Heart left ventricle (tissue), 13 donors: Measurements from ENCODE around the gene PTK6.

Experiments
- CTCF ChIP-seq, 12 donors: fragments of 200-600 bp; sonication (generic) in 4 of 12; IDR thresholded peaks; one replicate each; pipeline versions ENCODE4 v1.5.0 to v1.8.0; 2018 to 2022; ENCODE audit warnings: antibody characterized with exemption in 12 of 12, mild to moderate bottlenecking in 5 of 12
- POLR2A ChIP-seq, 2 donors: fragments of 450-650 bp; IDR thresholded peaks; one replicate each; pipeline ENCODE4 v1.6.1; 2017; ENCODE audit warnings: antibody characterized with exemption in 2 of 2, mild to moderate bottlenecking in 2 of 2, moderate library complexity in 2 of 2
- donor health status: ischemic (EF 13 %, LVEDD 7.1; RV severe dilation, severe dysfunction).
- donor health status: DM: no; HTN: yes; CAD: no.
- donor health status: DM: no; HTN: no; CAD: no.
- donor health status: ischemic (EF 25% LVEDD 6.9; RV normal size, moderate dysfunction).
- donor health status: ischemic (EF 25% LVEDD 5.7; RV mildly dilated, moderate dysfunction).
- donor health status: ischemic (EF 35%, LVEDD 5.7; RV mildly dilated, moderate dysfunction).
- donor health status: nonischemic (EF 11% LVEDD 7.7; RV severe dilation, severe dysfunction).
- donor health status: DM: yes; HTN: yes; CAD: no.
- donor health status: PGD.
- donor health status: ischemic (EF 29% LVEDD 5.4; RV normal size, mild dysfunction).
- donor health status: nonischemic (EF 23%, LVEDD 6.1; RV moderate dilation, normal function).

- TF ChIP-seq CTCF (IDR thresholded peaks at IDR 0.05) = no peak
- no peak for TF ChIP-seq POLR2A (IDR thresholded peaks at IDR 0.05)
These were observed 14.9 kb downstream of the PTK6 start for GRCh38 chr20:63522091-63522868.
